AG09309 (cell line): Measurements from ENCODE around the gene SARS1.

Experiments used
- DNase-seq: peaks from one replicate; pipeline ENCODE4 v3.0.0-alpha.2; 2010; ENCODE audit warnings: low read depth
- H3K4me3 ChIP-seq: 2 replicates; pipeline ENCODE4 v1.5.1; 2011; ENCODE audit warnings: mild to moderate bottlenecking, low read depth, low read length, moderate library complexity; ENCODE audit not compliant: control insufficient read depth
- TF ChIP-seq, protein P1 (sequence below): IDR thresholded peaks from 2 replicates; pipeline ENCODE4 v1.5.1; 2011; ENCODE audit warnings: mild to moderate bottlenecking, low read depth, low read length, inconsistent platforms; ENCODE audit not compliant: insufficient read depth, control insufficient read depth; ENCODE audit errors: missing control alignments

The SARS1 gene

DNA sequence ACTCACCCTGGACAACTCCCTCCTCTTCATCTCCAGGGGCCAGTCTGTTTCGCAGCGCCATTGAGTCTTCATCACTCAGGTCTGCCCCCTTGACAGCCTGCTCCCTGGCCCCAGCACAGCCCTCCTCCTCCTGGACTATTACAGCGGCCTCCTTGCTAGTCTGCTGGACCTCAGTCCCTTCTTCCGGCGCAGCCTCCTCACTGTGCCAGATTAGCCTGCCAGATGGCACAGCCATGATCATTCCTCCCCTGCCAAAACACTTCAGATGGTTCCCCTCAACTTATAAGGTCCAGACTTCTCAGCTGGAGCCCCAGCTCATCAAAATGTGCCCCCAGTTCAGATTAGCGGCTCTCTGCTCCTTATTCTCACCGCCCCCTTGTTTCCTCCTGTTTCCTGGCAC lies 28.7 kb downstream of the SARS1 start:
- no peak overlapping the region for H3K4me3 ChIP-seq
- TF ChIP-seq, protein P1, sequence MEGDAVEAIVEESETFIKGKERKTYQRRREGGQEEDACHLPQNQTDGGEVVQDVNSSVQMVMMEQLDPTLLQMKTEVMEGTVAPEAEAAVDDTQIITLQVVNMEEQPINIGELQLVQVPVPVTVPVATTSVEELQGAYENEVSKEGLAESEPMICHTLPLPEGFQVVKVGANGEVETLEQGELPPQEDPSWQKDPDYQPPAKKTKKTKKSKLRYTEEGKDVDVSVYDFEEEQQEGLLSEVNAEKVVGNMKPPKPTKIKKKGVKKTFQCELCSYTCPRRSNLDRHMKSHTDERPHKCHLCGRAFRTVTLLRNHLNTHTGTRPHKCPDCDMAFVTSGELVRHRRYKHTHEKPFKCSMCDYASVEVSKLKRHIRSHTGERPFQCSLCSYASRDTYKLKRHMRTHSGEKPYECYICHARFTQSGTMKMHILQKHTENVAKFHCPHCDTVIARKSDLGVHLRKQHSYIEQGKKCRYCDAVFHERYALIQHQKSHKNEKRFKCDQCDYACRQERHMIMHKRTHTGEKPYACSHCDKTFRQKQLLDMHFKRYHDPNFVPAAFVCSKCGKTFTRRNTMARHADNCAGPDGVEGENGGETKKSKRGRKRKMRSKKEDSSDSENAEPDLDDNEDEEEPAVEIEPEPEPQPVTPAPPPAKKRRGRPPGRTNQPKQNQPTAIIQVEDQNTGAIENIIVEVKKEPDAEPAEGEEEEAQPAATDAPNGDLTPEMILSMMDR, result no peak
- DNase-seq, result no peak

DNA sequence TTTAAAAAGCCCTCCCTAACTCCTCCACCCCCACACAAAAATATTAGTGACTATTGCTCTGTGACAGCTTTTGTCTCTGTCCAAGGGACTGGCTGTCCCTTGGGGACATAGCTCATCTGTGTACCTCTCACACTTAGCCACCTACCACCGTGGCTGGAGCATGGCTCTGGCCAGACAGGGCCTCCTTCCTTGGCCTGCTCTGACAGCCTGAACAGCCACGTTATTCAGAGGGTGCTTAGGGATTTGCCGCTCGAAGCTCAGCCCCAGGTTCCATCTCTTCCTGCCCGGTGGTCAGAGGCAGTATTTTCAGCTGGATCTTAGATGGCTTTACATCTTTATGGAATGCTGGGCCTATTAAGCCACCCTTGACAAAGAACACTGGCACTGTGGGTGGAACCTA lies 29.5 kb downstream of the SARS1 start:
- no peak overlapping the region for H3K4me3 ChIP-seq
- DNase-seq, result no peak
- TF ChIP-seq, protein P1, result no peak

DNA sequence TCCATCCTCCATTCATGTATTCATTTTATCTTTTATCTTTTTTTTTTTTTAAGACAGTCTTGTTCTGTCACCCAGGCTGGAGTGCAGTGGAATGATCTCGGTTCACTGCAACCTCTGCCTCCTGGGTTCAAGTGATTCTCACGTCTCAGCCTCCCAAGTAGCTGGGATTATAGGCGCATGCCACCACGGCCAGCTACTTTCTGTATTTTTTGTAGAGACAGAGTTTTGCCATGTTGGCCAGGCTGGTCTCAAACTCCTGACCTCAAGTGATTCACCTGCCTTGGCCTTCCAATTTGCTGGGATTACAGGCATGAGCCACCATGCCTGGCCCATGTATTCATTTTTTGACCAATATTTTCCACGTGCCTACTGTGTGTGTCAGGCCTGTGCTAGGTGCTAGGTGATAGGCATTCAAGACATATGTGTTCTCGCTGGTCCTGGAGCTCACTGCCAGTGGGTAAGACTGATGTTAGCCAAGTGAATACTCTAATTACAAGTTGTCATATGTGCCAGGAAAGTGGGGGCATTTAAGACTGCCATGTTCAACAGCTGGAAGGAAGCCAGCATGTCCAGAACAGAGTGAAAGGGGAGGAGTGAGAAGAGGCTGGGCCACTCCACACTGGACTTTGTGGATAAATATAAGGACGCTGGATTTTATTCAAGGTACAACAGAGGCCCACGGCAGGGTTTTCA lies 30.3 kb downstream of the SARS1 start:
- no peak overlapping the region for H3K4me3 ChIP-seq
- DNase-seq, result no peak
- TF ChIP-seq, protein P1, result no peak

DNA sequence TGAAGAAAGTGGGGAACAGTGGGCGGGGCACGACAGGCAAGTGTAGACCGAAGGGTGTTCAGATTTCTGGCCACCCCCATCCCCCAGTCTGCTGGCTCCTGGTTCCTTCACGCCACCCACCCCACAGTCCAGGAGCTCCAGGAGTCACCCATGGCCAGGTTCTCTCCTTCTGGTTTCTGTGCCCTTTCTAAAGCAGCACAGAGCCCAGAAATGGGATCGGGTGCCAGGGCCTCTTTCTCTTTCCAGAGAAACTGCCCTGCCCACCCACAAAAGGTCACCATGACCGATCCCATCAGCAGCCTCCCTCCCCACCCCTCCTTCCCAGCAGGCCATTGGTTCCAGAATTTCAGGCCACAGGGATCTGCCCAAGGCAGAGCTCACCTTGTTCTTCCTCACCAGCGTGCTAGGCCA lies 32.4 kb downstream of the SARS1 start:
- TF ChIP-seq, protein P1, result no peak
- no peak for DNase-seq
- no peak overlapping the region for H3K4me3 ChIP-seq

DNA sequence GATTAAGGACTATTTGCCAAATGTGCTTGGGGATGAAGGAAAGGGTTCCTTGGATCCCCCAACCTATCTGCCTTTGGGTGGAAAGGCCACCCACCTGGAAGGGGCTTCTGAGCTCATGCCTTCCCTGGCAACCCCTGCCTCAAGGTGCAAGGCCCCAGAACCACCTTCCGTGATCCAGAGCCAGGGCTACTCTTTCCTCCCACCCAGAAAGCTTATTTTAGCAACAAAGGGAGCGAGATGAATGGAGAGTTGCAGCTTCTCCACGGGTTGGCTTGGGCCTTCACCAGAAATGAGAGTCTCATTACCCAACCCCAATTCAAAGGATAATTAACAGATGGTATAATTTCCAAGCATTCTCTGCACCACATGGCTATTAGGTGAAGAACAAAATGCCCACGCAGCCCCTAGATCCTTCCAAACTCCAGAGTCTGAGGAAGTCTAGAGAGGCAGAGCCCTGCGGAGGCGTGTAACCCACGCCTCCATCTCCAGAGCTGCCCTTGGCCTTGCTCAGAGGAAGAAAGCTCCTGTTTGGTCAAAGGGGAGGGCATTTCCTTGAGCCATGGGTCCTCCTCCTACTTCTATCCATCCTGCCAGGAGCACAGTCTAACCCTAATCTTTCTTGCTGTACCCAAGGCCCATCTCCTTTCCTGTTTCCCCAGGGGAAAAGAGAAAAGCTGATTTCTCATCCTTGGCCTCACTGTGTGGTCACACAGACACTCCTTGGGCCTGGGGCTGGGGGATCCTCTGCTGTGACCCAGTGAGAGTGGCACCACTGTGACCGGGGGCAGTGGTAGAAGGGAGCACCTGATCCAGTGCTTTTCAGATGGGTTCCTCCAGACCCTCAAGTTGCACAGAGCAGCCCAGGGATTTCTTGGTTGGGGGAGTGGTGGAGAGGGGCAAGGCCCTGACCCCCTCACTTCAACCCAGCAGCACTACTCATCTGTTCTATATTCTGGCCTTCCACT lies 34.0 kb downstream of the SARS1 start:
- TF ChIP-seq, protein P1, result no peak
- H3K4me3 ChIP-seq, result no peak overlapping the region
- no peak for DNase-seq

DNA sequence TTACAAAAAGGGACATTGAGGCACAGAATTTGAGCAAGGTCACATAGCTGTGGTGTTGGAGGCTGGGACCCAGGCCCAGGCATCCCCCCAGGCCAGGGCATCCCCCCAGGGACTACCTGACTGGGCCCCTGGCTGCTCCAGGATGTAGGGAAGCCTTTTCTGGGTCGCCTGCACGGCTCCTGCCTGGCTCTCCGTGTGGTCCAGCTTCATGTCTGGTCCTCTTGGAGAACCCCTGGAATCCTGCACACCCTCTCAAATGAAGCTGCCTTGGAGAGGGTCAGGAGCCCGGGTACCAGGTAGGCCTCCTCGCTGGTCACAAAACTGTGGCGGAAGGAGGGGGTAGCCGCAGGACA lies 34.7 kb downstream of the SARS1 start:
- H3K4me3 ChIP-seq, result no peak overlapping the region
- DNase-seq, result no peak
- TF ChIP-seq, protein P1, result no peak
